AG09309 (cell line): ENCODE measurements around the gene ATG5.

Experiments
- DNase-seq: peaks from one replicate; pipeline ENCODE4 v3.0.0-alpha.2; 2010; ENCODE audit warnings: low read depth
- H3K4me3 ChIP-seq: 2 replicates; pipeline ENCODE4 v1.5.1; 2011; ENCODE audit warnings: mild to moderate bottlenecking, low read depth, low read length, moderate library complexity; ENCODE audit not compliant: control insufficient read depth
- CTCF ChIP-seq: IDR thresholded peaks from 2 replicates; pipeline ENCODE4 v1.5.1; 2011; ENCODE audit warnings: mild to moderate bottlenecking, low read depth, low read length, inconsistent platforms; ENCODE audit not compliant: insufficient read depth, control insufficient read depth; ENCODE audit errors: missing control alignments

ATG5 gene

GRCh38 chr6:106325336-106326178 lies at the start of gene ATG5:
ATG5 (minus strand) TSS chr6:106325760; CDS start chr6:106316208, 9,552 bp downstream.
- no peak for TF ChIP-seq CTCF

GRCh38 chr6:106373502-106374239 lies 48.1 kb upstream of the ATG5 start:
- TF ChIP-seq CTCF, result no peak
- no peak for DNase-seq
- H3K4me3 ChIP-seq, result no peak overlapping the region

More at GRCh38 chr6:106325336-106326178, at the start of gene ATG5:
- peak; percentile 93 for DNase-seq
- peak within 1 kb of the TSS; percentile 84 for H3K4me3 ChIP-seq

- no peak for TF ChIP-seq CTCF
- no peak overlapping the region for H3K4me3 ChIP-seq
- DNase-seq, result no peak
Measured at GRCh38 chr6:106372838-106373501, 47.4 kb upstream of the ATG5 start.

GRCh38 chr6:106370639-106371038 lies 45.1 kb upstream of the ATG5 start:
- no peak overlapping the region for H3K4me3 ChIP-seq
- DNase-seq, result no peak
- no peak for TF ChIP-seq CTCF

GRCh38 chr6:106369739-106370138 lies 44.2 kb upstream of the ATG5 start:
- no peak for DNase-seq
- no peak for TF ChIP-seq CTCF
- no peak overlapping the region for H3K4me3 ChIP-seq

- no peak for DNase-seq
- H3K4me3 ChIP-seq, result no peak overlapping the region
- no peak for TF ChIP-seq CTCF
Measured at GRCh38 chr6:106363401-106364138, 38.0 kb upstream of the ATG5 start.
